ENCODE measurements around the gene DHX40. TPM values are rescaled to one million over a fixed set of nuclear protein-coding genes. Genes with fewer than 3 reads are reported as not detected.

DHX40 gene
- total and polyA plus RNA-seq, 2 of the 13 experiments (the other 11 are each of a cell fraction or from before 2014, with no cell fraction given) = 22.2 to 37.0 TPM

DNA sequence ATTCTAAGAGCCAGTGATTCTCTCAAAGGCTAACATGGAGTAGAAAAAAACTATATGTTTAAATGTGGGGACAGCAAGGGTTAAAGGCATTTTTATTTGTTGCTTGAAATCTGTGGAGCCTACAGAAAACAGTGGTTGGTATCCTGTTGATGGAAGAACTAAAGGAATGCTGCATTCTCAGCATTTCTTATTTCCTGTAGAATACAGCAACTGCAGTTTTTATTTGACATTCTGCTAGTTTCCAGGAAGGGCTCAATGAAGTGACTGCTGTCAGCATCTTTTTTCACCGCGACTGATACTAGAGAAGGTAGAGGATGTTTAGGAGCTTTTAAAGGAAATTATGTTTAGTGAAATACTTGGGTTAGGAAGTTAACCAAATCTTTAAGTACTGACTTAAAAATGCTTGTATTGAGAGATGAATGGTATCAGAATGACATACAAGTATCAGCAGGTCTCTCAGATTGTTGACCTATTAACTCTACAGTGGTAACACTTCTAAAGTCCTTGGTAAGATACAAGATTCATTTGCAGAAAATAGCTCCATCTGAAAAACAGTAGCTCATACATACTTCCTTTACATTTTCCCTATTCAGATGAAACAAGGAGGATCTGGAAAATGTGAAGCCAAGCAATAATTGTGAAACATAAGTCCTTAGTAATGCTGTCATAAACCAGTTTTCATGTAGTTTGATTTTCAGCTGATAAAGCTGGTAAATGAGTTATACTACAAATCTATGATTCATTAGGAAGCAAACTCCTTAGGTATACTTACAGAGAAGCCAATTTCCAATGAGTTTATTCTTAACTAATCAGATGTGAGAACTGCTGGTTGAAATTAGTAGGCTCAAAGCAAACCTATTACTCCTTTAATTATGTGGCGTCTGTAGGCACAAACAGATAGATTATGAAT lies 69.5 kb downstream of the DHX40 start:
- no peaks in the 10 kb centered on the region for H3K9me3 ChIP-seq (ENCODE audit: low read length)
- H3K9ac ChIP-seq (ENCODE audit: insufficient read depth, low read depth, low read length) = no peak overlapping the region
- no peak overlapping the region for H3K4me2 ChIP-seq (ENCODE audit: low read depth, low read length)
- POLR2A ChIA-PET = interaction anchor here (1.2 to 4.4 kb wide), 2 partner anchors 9 to 16 kb away, joined by 3 to 17 read pairs; partner anchors contain the start of gene CLTC
- in situ Hi-C loops (cut with HindIII; ENCODE audit: extremely low pct_ligation_motif_present, low pct_unique_long_range_greater_than_20kb) = no loop called here
- TSS peak; percentile 3 for BruUV-seq (replicated peaks)
- no peaks in the 10 kb centered on the region for H3K27me3 ChIP-seq (ENCODE audit: control insufficient read depth in 1 of 2, insufficient read depth in 2 of 2, low read length in 2 of 2)
- H3K4me1 ChIP-seq (ENCODE audit: insufficient read depth, low read length) = peaks cover 37% of the 10 kb centered on the region; the same call in 1 of the 2 replicates
- no peak for DNase-seq (ENCODE audit: low spot score)
- peaks cover 3 to 9% of the 10 kb centered on the region in 2 experiments; a peak in 3 of 5 replicates for H3K36me3 ChIP-seq (replicated peaks in 1 of 2; ENCODE audit: control insufficient read depth in 1 of 2, insufficient read depth in 2 of 2, low read length in 2 of 2)
- FAIRE-seq = no peak
- peaks cover 93% of the 10 kb centered on the region for H3K79me2 ChIP-seq (ENCODE audit: insufficient read depth, low read length)
- peaks cover 78% of the 10 kb centered on the region for H4K20me1 ChIP-seq (ENCODE audit: insufficient read depth, low read length)
- H3K4me3 ChIP-seq (replicated peaks in 1 of 3; ENCODE audit: insufficient read depth in 1 of 3, low read depth in 2 of 3, low read length in 3 of 3) = no peak overlapping the region
- H3K27ac ChIP-seq (ENCODE audit: extremely low read length, insufficient read depth, low read length) = no peak overlapping the region
- no peak for ATAC-seq
- 94% methylated on average over 3 of the region's 3 CpGs for WGBS (ENCODE audit: low lambda C conversion rate)
- intact Hi-C loops (cut with micrococcal nuclease; ENCODE audit: unreplicated experiment) = no loop called here
- CTCF ChIA-PET (ENCODE audit: low intra/inter-chr PET ratio, low total read pairs) = no interaction called here
- H2AFZ ChIP-seq (ENCODE audit: low read length) = no peak overlapping the region
- TF ChIP-seq ZNF557 (CRISPR knock-in tag; IDR thresholded peaks at IDR 0.05) (no peak), MAFF (IDR thresholded peaks at IDR 0.05; ENCODE audit: low read depth, low read length) (peak; percentile 62), GTF2F1 (IDR thresholded peaks at IDR 0.05; ENCODE audit: low read length) (no peak), ZNF891 (CRISPR knock-in tag; IDR thresholded peaks at IDR 0.05) (no peak), ZNF652 (CRISPR knock-in tag; IDR thresholded peaks at IDR 0.05; ENCODE audit: borderline replicate concordance, low read depth) (peak; percentile 58; the same call in 1 of the 2 replicates), ZNF530 (CRISPR knock-in tag; IDR thresholded peaks at IDR 0.05; ENCODE audit: low read depth) (no peak), ZXDC (CRISPR knock-in tag; IDR thresholded peaks at IDR 0.05) (no peak), ZNF329 (CRISPR knock-in tag; IDR thresholded peaks at IDR 0.05; ENCODE audit: low read depth) (no peak), ADNP (CRISPR knock-in tag; IDR thresholded peaks at IDR 0.05) (no peak), ZNF549 (CRISPR knock-in tag; IDR thresholded peaks at IDR 0.05) (no peak), MAFK (conservative IDR thresholded peaks at IDR 0.05 in 1 of 2, IDR thresholded peaks at IDR 0.05 in 1 of 2; ENCODE audit: low read length in 2 of 2) (peak; percentile 52 to 56), YY1 (IDR thresholded peaks at IDR 0.05; ENCODE audit: insufficient read depth, insufficient replicate concordance, low read depth, low read length) (no peak), KDM5A (IDR thresholded peaks at IDR 0.05; ENCODE audit: borderline replicate concordance, low read length) (no peak), IRF2 (CRISPR knock-in tag; IDR thresholded peaks at IDR 0.05) (no peak), KDM6A (CRISPR knock-in tag; IDR thresholded peaks at IDR 0.05; ENCODE audit: low read depth) (no peak)
- TF ChIP-seq, protein P1, sequence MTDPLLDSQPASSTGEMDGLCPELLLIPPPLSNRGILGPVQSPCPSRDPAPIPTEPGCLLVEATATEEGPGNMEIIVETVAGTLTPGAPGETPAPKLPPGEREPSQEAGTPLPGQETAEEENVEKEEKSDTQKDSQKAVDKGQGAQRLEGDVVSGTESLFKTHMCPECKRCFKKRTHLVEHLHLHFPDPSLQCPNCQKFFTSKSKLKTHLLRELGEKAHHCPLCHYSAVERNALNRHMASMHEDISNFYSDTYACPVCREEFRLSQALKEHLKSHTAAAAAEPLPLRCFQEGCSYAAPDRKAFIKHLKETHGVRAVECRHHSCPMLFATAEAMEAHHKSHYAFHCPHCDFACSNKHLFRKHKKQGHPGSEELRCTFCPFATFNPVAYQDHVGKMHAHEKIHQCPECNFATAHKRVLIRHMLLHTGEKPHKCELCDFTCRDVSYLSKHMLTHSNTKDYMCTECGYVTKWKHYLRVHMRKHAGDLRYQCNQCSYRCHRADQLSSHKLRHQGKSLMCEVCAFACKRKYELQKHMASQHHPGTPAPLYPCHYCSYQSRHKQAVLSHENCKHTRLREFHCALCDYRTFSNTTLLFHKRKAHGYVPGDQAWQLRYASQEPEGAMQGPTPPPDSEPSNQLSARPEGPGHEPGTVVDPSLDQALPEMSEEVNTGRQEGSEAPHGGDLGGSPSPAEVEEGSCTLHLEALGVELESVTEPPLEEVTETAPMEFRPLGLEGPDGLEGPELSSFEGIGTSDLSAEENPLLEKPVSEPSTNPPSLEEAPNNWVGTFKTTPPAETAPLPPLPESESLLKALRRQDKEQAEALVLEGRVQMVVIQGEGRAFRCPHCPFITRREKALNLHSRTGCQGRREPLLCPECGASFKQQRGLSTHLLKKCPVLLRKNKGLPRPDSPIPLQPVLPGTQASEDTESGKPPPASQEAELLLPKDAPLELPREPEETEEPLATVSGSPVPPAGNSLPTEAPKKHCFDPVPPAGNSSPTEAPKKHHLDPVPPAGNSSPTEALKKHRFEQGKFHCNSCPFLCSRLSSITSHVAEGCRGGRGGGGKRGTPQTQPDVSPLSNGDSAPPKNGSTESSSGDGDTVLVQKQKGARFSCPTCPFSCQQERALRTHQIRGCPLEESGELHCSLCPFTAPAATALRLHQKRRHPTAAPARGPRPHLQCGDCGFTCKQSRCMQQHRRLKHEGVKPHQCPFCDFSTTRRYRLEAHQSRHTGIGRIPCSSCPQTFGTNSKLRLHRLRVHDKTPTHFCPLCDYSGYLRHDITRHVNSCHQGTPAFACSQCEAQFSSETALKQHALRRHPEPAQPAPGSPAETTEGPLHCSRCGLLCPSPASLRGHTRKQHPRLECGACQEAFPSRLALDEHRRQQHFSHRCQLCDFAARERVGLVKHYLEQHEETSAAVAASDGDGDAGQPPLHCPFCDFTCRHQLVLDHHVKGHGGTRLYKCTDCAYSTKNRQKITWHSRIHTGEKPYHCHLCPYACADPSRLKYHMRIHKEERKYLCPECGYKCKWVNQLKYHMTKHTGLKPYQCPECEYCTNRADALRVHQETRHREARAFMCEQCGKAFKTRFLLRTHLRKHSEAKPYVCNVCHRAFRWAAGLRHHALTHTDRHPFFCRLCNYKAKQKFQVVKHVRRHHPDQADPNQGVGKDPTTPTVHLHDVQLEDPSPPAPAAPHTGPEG (CRISPR knock-in tag; IDR thresholded peaks at IDR 0.05) = no peak

Measured in HepG2 (cell line).